Heart right ventricle (tissue), 16 donors: ENCODE measurements around the gene BMP2. TPM values are rescaled to one million over a fixed set of nuclear protein-coding genes. Genes with fewer than 3 reads are reported as not detected.
A peak's percentile ranks its signal among the peaks of the same experiment; 100 is the strongest.

Source experiments
- ATAC-seq, 8 donors: fragments of 200-7000 bp; cut with Tn5 transposase; one replicate each; pipeline ENCODE4 v1.9.1; 2020; ENCODE audit warnings: mild to moderate bottlenecking in 8 of 8, moderate library complexity in 8 of 8, moderate number of reproducible peaks in 1 of 8
- DNase-seq, 2 donors: peaks; one replicate each; pipeline ENCODE4 v3.0.0-alpha.2; 2020
- H3K27ac ChIP-seq, 10 donors: fragments of 200-600 bp; sonication (generic) in 2 of 10; one replicate each; pipeline versions ENCODE4 v1.5.0 to v1.8.0; 2020 to 2022; ENCODE audit warnings: mild to moderate bottlenecking in 3 of 10
- H3K27me3 ChIP-seq, 7 donors: fragments of 200-600 bp; one replicate each; pipeline ENCODE4 v1.8.0; 2021 to 2022; ENCODE audit warnings: mild to moderate bottlenecking in 2 of 7
- H3K36me3 ChIP-seq, 9 donors: fragments of 200-600 bp; sonication (generic) in 1 of 9; one replicate each; pipeline versions ENCODE4 v1.5.0 to v1.8.0; 2020 to 2022; ENCODE audit warnings: mild to moderate bottlenecking in 2 of 9
- H3K4me1 ChIP-seq, 9 donors: fragments of 200-600 bp; sonication (generic) in 1 of 9; one replicate each; pipeline versions ENCODE4 v1.5.0 to v1.8.0; 2020 to 2022; ENCODE audit warnings: mild to moderate bottlenecking in 4 of 9
- H3K4me3 ChIP-seq, 10 donors: fragments of 200-600 bp; sonication (generic) in 2 of 10; one replicate each; pipeline versions ENCODE4 v1.5.0 to v1.8.0; 2020 to 2022; ENCODE audit warnings: mild to moderate bottlenecking in 7 of 10, moderate library complexity in 2 of 10
- H3K9me3 ChIP-seq, 11 donors: fragments of 200-600 bp in 10 of 11; sonication (generic) in 2 of 11; one replicate each; pipeline versions ENCODE4 v1.5.0 to v1.8.0; 2013 to 2022; ENCODE audit warnings: mild to moderate bottlenecking in 2 of 11, control low read depth in 1 of 11, moderate library complexity in 1 of 11
- WGBS, 2 donors: extraction: QIAGEN DNeasy Blood & Tissue Kit; methylation state at CpG; one replicate each; pipeline ENCODE4 v1.1.7; 2013; ENCODE audit warnings: inconsistent platforms in 1 of 2; 5-methylcytosine and 5-hydroxymethylcytosine counted together
- intact Hi-C, 10 donors: fragments of 100-400 bp; cut with DNase I; formaldehyde crosslinking; loops; one replicate each; pipeline versions ENCODE4 v1.11.1 to v1.14.2; 2022
- polyA plus RNA-seq, 2 donors: library from polyadenylated mRNA; stranded (reverse); fragments of 200-250 nt; gene quantifications; one replicate each; pipeline ENCODE4 v1.2.3, GENCODE V29; 2013
- total RNA-seq, 10 donors: library from RNA; stranded (reverse); fragmentation: NEBNext Ultra II Directional in 3 of 10; extraction: Animal tissue kit (Norgen Biotek cat#: 25700) in 3 of 10; gene quantifications; one replicate each; pipeline versions ENCODE4 v1.2.1 to v1.2.4, GENCODE V29; 2021 to 2023
- TF ChIP-seq, protein P1 (sequence below), 9 donors: fragments of 200-600 bp; sonication (generic) in 2 of 9; IDR thresholded peaks; one replicate each; pipeline versions ENCODE4 v1.5.0 to v1.8.0; 2021 to 2022; ENCODE audit warnings: antibody characterized with exemption in 9 of 9, mild to moderate bottlenecking in 5 of 9, moderate library complexity in 1 of 9
- donor health status: Arrhythmogenic right ventricular cardiomyopathy.
- donor health status: ischemic (EF 13 %, LVEDD 7.1; RV severe dilation, severe dysfunction).
- donor health status: healthy with polysubstance abuse.
- donor health status: DM: no; HTN: yes; CAD: no.
- donor health status: DM: no; HTN: no; CAD: no.
- donor health status: ischemic (EF 25% LVEDD 6.9; RV normal size, moderate dysfunction).
- donor health status: ischemic (EF 25% LVEDD 5.7; RV mildly dilated, moderate dysfunction).
- donor health status: healthy.
- donor health status: DM: yes; HTN: yes; CAD: no.
- donor health status: Ischemic cardiomyopathy.
- donor health status: ischemic (EF 35%, LVEDD 5.7; RV mildly dilated, moderate dysfunction).
- donor health status: nonischemic (EF 11% LVEDD 7.7; RV severe dilation, severe dysfunction).
- donor health status: DM: yes; HTN: yes; CAD: no.
- donor health status: PGD.
- donor health status: ischemic (EF 29% LVEDD 5.4; RV normal size, mild dysfunction).
- donor health status: nonischemic (EF 23%, LVEDD 6.1; RV moderate dilation, normal function).

The BMP2 gene
- total and polyA plus RNA-seq, 12 donors: 0.89 to 3.1 (median 2.2) TPM

DNA sequence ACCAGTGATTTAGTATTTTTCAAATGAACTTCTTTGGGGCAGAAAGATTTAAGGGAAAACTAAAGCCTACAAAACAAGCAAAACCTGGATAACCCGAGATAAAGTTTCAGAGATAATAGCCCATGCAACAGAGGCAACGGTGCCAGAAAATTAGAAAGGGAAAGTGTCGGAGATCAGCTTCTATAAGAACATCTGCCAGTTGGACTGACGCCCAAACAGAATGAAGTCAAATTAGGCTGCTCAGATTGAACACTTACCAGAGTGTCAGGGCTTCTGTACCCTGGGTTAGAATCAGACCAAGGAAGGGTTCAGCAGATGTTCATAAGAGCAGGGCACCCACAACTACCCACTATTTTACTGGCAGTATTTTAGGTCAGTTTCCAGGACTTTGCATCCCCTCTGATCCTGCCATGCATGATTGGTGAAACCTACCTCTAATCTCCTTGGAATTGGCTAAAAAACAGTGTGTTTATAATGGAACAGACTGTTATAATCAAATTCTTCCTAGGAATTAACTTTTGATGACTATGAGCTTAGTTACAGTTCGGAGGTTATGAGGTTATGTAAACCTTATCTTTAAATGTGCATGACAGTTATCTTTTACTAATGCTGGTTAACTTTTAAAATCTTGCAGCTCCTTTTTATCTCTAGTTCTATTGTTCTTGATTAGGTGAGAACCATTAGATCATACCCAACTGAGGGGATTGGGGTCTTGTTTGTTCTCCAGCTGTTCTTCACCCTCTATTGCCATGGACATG is 13.1 kb downstream of the BMP2 start:
- H3K4me1 ChIP-seq: peaks cover 0 to 5% (median 0%) of the 10 kb centered on the region in 9 donors
- no peak for DNase-seq
- WGBS, 2 donors: 45 to 50% methylated on average over 5 of the region's 5 CpGs
- no peak overlapping the region for H3K27ac ChIP-seq
- intact Hi-C loops: no loop called here
- H3K27me3 ChIP-seq: no peaks in the 10 kb centered on the region
- ATAC-seq: no peak
- no peaks in the 10 kb centered on the region for H3K9me3 ChIP-seq
- no peak overlapping the region for H3K4me3 ChIP-seq
- TF ChIP-seq, protein P1, sequence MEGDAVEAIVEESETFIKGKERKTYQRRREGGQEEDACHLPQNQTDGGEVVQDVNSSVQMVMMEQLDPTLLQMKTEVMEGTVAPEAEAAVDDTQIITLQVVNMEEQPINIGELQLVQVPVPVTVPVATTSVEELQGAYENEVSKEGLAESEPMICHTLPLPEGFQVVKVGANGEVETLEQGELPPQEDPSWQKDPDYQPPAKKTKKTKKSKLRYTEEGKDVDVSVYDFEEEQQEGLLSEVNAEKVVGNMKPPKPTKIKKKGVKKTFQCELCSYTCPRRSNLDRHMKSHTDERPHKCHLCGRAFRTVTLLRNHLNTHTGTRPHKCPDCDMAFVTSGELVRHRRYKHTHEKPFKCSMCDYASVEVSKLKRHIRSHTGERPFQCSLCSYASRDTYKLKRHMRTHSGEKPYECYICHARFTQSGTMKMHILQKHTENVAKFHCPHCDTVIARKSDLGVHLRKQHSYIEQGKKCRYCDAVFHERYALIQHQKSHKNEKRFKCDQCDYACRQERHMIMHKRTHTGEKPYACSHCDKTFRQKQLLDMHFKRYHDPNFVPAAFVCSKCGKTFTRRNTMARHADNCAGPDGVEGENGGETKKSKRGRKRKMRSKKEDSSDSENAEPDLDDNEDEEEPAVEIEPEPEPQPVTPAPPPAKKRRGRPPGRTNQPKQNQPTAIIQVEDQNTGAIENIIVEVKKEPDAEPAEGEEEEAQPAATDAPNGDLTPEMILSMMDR (IDR thresholded peaks at IDR 0.05): no peak
- H3K36me3 ChIP-seq: peaks cover 0 to 14% (median 0%) of the 10 kb centered on the region in 9 donors

DNA sequence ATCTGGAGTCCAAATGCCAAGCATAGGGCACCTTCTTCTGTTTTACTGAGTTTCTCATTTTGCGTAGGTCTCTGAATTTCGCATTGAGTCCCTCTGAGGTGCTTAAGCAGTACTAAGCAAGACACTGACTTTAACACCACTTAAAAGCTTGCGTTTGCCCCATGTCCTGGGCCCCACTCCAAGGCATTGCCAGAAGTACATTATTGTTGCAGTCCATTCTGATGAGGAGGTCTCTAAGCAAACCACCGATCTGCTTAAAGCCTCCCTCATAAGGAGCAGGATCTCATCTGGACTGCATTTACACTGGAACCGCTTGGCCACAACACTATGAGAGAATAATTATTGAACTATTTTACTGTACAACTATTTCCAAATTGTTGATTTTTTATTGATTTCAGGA is 16.3 kb downstream of the BMP2 start:
- H3K27me3 ChIP-seq: peaks cover 0 to 2% (median 0%) of the 10 kb centered on the region in 7 donors
- 88% methylated on average over 5 of the region's 5 CpGs for whole genome bisulfite sequencing, 2 donors
- no peak for ATAC-seq
- H3K9me3 ChIP-seq: no peaks in the 10 kb centered on the region
- TF ChIP-seq, protein P1 (IDR thresholded peaks at IDR 0.05): no peak
- intact Hi-C loops: no loop called here
- no peak overlapping the region for H3K4me3 ChIP-seq
- H3K36me3 ChIP-seq: peaks cover 0 to 8% (median 0%) of the 10 kb centered on the region in 9 donors
- no peak overlapping the region for H3K27ac ChIP-seq
- DNase-seq: no peak
- H3K4me1 ChIP-seq: peaks cover 0 to 5% (median 0%) of the 10 kb centered on the region in 9 donors

DNA sequence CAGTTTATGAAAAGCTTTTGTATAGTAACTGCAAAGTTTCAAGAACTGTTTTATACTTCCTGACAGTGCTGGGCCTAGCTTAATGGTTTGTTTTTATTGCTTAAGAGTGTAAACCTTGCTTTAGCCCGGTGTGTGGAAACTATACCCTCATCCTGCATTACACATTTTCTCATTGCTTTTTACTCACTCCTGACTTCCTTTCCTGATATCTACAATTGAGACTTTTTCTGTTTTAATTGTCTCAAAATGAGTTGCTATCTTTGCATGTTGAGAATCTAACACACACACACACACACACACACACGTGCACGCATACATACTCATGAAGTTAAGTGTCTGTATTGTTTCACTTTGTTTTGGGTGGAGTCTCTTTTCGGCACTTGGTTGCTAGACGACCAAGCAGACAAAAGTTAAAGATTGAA is 16.7 kb downstream of the BMP2 start:
- Histone ChIP-seq H3K27me3 (peaks cover 0 to 5% (median 0%) of the 10 kb centered on the region in 7 donors), H3K9me3 (no peaks in the 10 kb centered on the region), H3K4me1 (peaks cover 0 to 5% (median 0%) of the 10 kb centered on the region in 9 donors), H3K36me3 (peaks cover 0 to 4% (median 0%) of the 10 kb centered on the region in 9 donors), H3K4me3 (no peak overlapping the region), H3K27ac (no peak overlapping the region)
- DNase-seq (no peak), ATAC-seq (peak in 1 of 8 donors; percentile 34)
- WGBS, 2 donors: 50 to 52% methylated on average over 5 of the region's 5 CpGs
- TF ChIP-seq, protein P1 (IDR thresholded peaks at IDR 0.05): no peak
- intact Hi-C loops: no loop called here

DNA sequence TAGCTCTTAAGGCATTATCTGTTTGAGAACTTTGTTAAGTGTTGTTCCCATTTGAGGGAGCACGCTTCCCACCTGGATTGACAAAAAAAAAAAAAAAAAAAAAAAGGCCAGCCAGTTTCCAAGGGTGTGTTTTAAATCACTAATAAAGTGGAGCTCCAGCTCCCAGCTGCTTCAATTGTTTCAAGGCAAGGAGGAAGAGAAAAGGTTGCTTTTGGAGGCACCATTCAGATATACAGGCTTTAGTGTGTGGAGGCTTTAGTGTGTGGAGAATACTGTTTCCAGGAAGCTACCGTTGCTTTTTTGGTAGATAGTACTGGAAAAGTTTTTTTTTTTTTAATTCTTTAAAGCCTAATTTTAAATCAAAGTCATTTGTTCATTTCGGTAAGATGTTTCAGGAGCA is 17.3 kb downstream of the BMP2 start:
- H3K4me1 ChIP-seq: peaks cover 0 to 5% (median 0%) of the 10 kb centered on the region in 9 donors
- no peak overlapping the region for H3K27ac ChIP-seq
- WGBS, 2 donors: 63 to 69% methylated on average over 3 of the region's 3 CpGs
- H3K4me3 ChIP-seq: no peak overlapping the region
- H3K27me3 ChIP-seq: peaks cover 0 to 8% (median 0%) of the 10 kb centered on the region in 7 donors
- TF ChIP-seq, protein P1 (IDR thresholded peaks at IDR 0.05): no peak
- DNase-seq (no peak), ATAC-seq (no peak)
- intact Hi-C loops: no loop called here
- H3K36me3 ChIP-seq: no peaks in the 10 kb centered on the region
- no peaks in the 10 kb centered on the region for H3K9me3 ChIP-seq
